Stomach (tissue), 19 donors: ENCODE measurements around the gene SPR. TPM values are rescaled to one million over a fixed set of nuclear protein-coding genes. Genes with fewer than 3 reads are reported as not detected.

ENCODE experiments used
- DNase-seq, 2 donors: peaks; one replicate each; pipeline versions ENCODE4 v3.0.0 to v3.0.0-alpha.2; 2013 to 2019
- H3K27ac ChIP-seq, 5 donors: fragments of 200-600 bp in 4 of 5; sonication (generic) in 4 of 5; one replicate each; pipeline ENCODE4 v1.5.1; 2013 to 2019; ENCODE audit warnings: mild to moderate bottlenecking in 1 of 5, moderate library complexity in 1 of 5
- H3K27me3 ChIP-seq, 3 donors: fragments of 200-600 bp; sonication (generic); one replicate each; pipeline ENCODE4 v1.5.1; 2017 to 2019; ENCODE audit warnings: mixed run types in 1 of 3
- H3K36me3 ChIP-seq, 4 donors: fragments of 200-600 bp; sonication (generic); 1 replicate in 3 of 4; 2 replicates in 1 of 4; pipeline ENCODE4 v1.5.1; 2016 to 2019
- H3K4me1 ChIP-seq, 4 donors: fragments of 200-600 bp; sonication (generic); one replicate each; pipeline ENCODE4 v1.5.1; 2016 to 2019
- H3K4me3 ChIP-seq, 4 donors: fragments of 200-600 bp; sonication (generic) in 3 of 4; one replicate each; pipeline ENCODE4 v1.5.1; 2016 to 2019; ENCODE audit warnings: mild to moderate bottlenecking in 1 of 4
- H3K9me3 ChIP-seq, 4 donors: fragments of 200-600 bp; sonication (generic); one replicate each; pipeline ENCODE4 v1.5.1; 2016 to 2019
- CTCF ChIP-seq, 7 experiments: fragments of 450-650 bp in 4 of 7; fragments of 200-600 bp in 3 of 7; sonication (generic) in 3 of 7; IDR thresholded peaks; one replicate each; pipeline ENCODE4 v1.5.1; 2016 to 2019; ENCODE audit warnings: antibody characterized with exemption in 7 of 7, control low read depth in 2 of 7, mild to moderate bottlenecking in 1 of 7
- EP300 ChIP-seq: sonication (generic); formaldehyde crosslinking; IDR thresholded peaks from one replicate; pipeline ENCODE4 v1.6.1; 2017; ENCODE audit warnings: antibody characterized with exemption
- POLR2A ChIP-seq, 4 donors: fragments of 450-650 bp; IDR thresholded peaks; one replicate each; pipeline ENCODE4 v1.6.1; 2016; ENCODE audit warnings: antibody characterized with exemption in 4 of 4, control low read depth in 2 of 4, mild to moderate bottlenecking in 1 of 4, moderate library complexity in 1 of 4
- POLR2AphosphoS5 ChIP-seq, 3 donors: sonication (generic); formaldehyde crosslinking; IDR thresholded peaks; one replicate each; pipeline ENCODE4 v1.6.1; 2016; ENCODE audit warnings: antibody characterized with exemption in 3 of 3
- WGBS, 5 donors: extraction: QIAGEN DNeasy Blood & Tissue Kit in 3 of 5; methylation state at CpG; one replicate each; pipeline versions ENCODE4 v1.1.5 to v1.1.7; 2013 to 2018; 5-methylcytosine and 5-hydroxymethylcytosine counted together
- intact Hi-C: fragments of 100-400 bp; cut with DNase I; formaldehyde crosslinking; loops from one replicate; pipeline ENCODE4 v1.15.1; 2023; ENCODE audit warnings: low total_unique reads
- long read RNA-seq, 10 donors: transcript quantifications; one replicate each; lab custom pipeline, GENCODE V29; 2026
- polyA plus RNA-seq, 3 donors: library from polyadenylated mRNA; stranded (reverse); fragments of 200-250 nt; gene quantifications; one replicate each; pipeline ENCODE4 v1.2.3, GENCODE V29; 2013
- total RNA-seq, 5 donors: library from RNA; depleted of rRNA; stranded (reverse); fragments of >200 nt; gene quantifications; one replicate each; pipeline versions ENCODE4 v1.1.0 to v1.2.3, GENCODE V29; 2014 to 2016
- donor health status: healthy with polysubstance abuse.
- donor health status: Bipolar disorder and iron deficiency.
- donor health status: healthy.

Gene SPR
- total RNA-seq (100 to 1,000 TPM in 1 of 5 donors, 10 to 100 TPM in 4; 11.7 to 133 (median 63.8) TPM), polyA plus RNA-seq (10 to 100 TPM; 42.2 to 49.2 (median 48.9) TPM)
- long read RNA-seq, donor 1, partial matches to known transcripts, result 0 of 2 reads
- long read RNA-seq, donor 1, other reads (novel, unspliced or antisense), result 0 of 2 reads
- long read RNA-seq, donor 2, partial matches to known transcripts, result 0 of 4 reads
- long read RNA-seq, donor 2, other reads (novel, unspliced or antisense), result 0 of 4 reads
- long read RNA-seq, donor 3, transcript SPR-201 (3 exons, 1,480 nt), result major isoform, 9 of 9 reads
- long read RNA-seq, donor 3, partial matches to known transcripts, result 0 of 9 reads
- long read RNA-seq, donor 3, other reads (novel, unspliced or antisense), result 0 of 9 reads
- long read RNA-seq, donor 4, result 0 reads
- long read RNA-seq, donor 5, transcript SPR-201 (3 exons, 1,480 nt), result major isoform, 9 of 9 reads
- long read RNA-seq, donor 5, partial matches to known transcripts, result 0 of 9 reads
- long read RNA-seq, donor 5, other reads (novel, unspliced or antisense), result 0 of 9 reads
- long read RNA-seq, donor 6, result 0 reads
- long read RNA-seq, donor 7, transcript SPR-201 (3 exons, 1,480 nt), result major isoform, 6 of 6 reads
- long read RNA-seq, donor 7, partial matches to known transcripts, result 0 of 6 reads
- long read RNA-seq, donor 7, other reads (novel, unspliced or antisense), result 0 of 6 reads
- long read RNA-seq, donor 8, transcript SPR-201 (3 exons, 1,480 nt), result major isoform, 14 of 21 reads
- long read RNA-seq, donor 8, partial matches to known transcripts, result 7 of 21 reads
- long read RNA-seq, donor 8, other reads (novel, unspliced or antisense), result 0 of 21 reads
- long read RNA-seq, donor 9, transcript SPR-201 (3 exons, 1,480 nt), result major isoform, 6 of 6 reads
- long read RNA-seq, donor 9, partial matches to known transcripts, result 0 of 6 reads
- long read RNA-seq, donor 9, other reads (novel, unspliced or antisense), result 0 of 6 reads
- long read RNA-seq, donor 10, partial matches to known transcripts, result 0 of 3 reads
- long read RNA-seq, donor 10, other reads (novel, unspliced or antisense), result 0 of 3 reads

- Histone ChIP-seq H3K9me3 (no peaks in the 10 kb centered on the region), H3K4me1 (peaks cover 14 to 41% (median 38%) of the 10 kb centered on the region in 4 donors), H3K27me3 (peaks cover 0 to 12% (median 0%) of the 10 kb centered on the region in 3 donors), H3K4me3 (peak within 1 kb of the TSS; percentile 61 to 83 (median 74)), H3K27ac (peak within 1 kb of the TSS; percentile 85 to 97 (median 92)), H3K36me3 (peaks cover 9 to 33% (median 20%) of the 10 kb centered on the region in 4 donors)
- 0 to 1% (median 1%) methylated on average over 13 to 76 of the region's 76 CpGs for WGBS, 5 donors
- intact Hi-C loops, result no loop called here
- DNase-seq, result peak; percentile 88 to 90
- TF ChIP-seq EP300 (no peak), POLR2AphosphoS5 (IDR thresholded peaks at IDR 0.05) (peak in 2 of 3 donors; percentile 27 to 56)
These were observed at the start of gene SPR for GRCh38 chr2:72887032-72887739. SPR (plus strand) TSS chr2:72887408; CDS start chr2:72887433, 25 bp downstream.

- intact Hi-C loops, result no loop called here
- no peaks in the 10 kb centered on the region for H3K4me1 ChIP-seq
- no peaks in the 10 kb centered on the region for H3K9me3 ChIP-seq
- H3K36me3 ChIP-seq, result no peaks in the 10 kb centered on the region
- H3K27ac ChIP-seq, result no peak overlapping the region
- 90 to 96% (median 92%) methylated on average over 2 of the region's 2 CpGs for whole genome bisulfite sequencing, 5 donors
- TF ChIP-seq POLR2AphosphoS5 (IDR thresholded peaks at IDR 0.05) (no peak), POLR2A (IDR thresholded peaks at IDR 0.05) (no peak), EP300 (no peak), CTCF (IDR thresholded peaks at IDR 0.05) (no peak)
- DNase-seq, result no peak
- peaks cover 0 to 12% (median 0%) of the 10 kb centered on the region in 3 donors for H3K27me3 ChIP-seq
- no peak overlapping the region for H3K4me3 ChIP-seq
These were observed 47.1 kb upstream of the SPR start for GRCh38 chr2:72840066-72840465.

GRCh38 chr2:72841462-72842125 is 45.6 kb upstream of the SPR start:
- peaks cover 0 to 12% (median 0%) of the 10 kb centered on the region in 3 donors for H3K27me3 ChIP-seq
- 48 to 62% (median 55%) methylated on average over 3 of the region's 3 CpGs for WGBS, 5 donors
- DNase-seq, result peak in 1 of 2 donors; percentile 6
- intact Hi-C loops, result no loop called here
- no peaks in the 10 kb centered on the region for H3K4me1 ChIP-seq
- TF ChIP-seq EP300 (no peak), POLR2AphosphoS5 (IDR thresholded peaks at IDR 0.05) (no peak), POLR2A (IDR thresholded peaks at IDR 0.05) (no peak), CTCF (IDR thresholded peaks at IDR 0.05) (no peak)
- H3K9me3 ChIP-seq, result no peaks in the 10 kb centered on the region
- H3K27ac ChIP-seq, result no peak overlapping the region
- no peaks in the 10 kb centered on the region for H3K36me3 ChIP-seq
- no peak overlapping the region for H3K4me3 ChIP-seq

- DNase-seq, result no peak
- no peak for TF ChIP-seq EP300
- Histone ChIP-seq H3K27me3 (peaks cover 0 to 12% (median 0%) of the 10 kb centered on the region in 3 donors), H3K27ac (no peak overlapping the region), H3K9me3 (no peaks in the 10 kb centered on the region), H3K4me3 (no peak overlapping the region), H3K4me1 (no peaks in the 10 kb centered on the region), H3K36me3 (no peaks in the 10 kb centered on the region)
- intact Hi-C loops, result no loop called here
- 46 to 65% (median 61%) methylated on average over 2 of the region's 2 CpGs for WGBS, 5 donors
These were observed 43.9 kb upstream of the SPR start for GRCh38 chr2:72843301-72843700.
